Measurements from ENCODE around the gene NDUFA5.

NDUFA5 gene

DNA sequence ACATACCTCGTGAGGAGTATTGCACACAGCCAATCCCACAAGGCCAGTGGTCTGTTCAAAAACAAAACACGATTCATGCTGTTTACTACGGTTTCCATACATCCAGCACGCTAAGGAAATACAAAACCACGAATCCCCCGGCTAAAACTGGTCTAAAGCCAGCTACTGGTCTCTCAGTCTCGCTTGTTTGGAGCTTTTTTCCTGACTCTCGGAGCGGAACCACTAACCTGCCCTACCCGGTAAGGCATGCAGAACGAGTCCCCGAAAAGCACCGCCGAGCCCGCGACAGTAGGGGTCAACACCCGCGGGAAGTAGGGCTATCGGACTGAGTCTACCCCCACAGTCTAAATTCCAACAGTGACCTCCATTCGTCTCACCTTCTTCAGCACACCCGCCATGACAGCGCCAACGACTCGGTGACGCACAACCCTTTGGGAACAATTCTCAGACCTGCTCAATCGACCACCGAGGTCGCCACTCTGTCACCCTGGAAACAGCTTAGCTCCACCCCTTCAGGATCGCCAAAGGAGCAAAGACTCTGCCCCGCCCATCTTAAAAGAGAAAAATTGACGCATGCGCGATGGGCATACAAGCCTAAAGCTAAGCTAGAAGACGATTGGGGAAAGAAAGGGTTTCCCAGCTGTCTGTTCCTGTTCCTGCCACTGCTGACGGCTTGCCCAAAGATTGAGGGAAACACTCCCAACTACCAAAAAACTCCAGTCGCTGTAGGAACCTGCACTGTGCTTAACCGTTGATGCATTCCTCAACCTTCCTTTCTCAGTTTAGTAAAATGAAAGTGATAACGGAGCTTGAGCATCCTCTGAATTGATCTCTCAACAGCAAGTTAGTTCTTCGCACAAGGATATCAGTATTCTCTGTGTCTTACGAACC, at the start of gene NDUFA5:
NDUFA5 (minus strand) TSS at position 421 of the 891 bp plus-strand sequence; CDS start at position 398, 23 bp downstream.
- DNase-seq (ENCODE audit: low read depth): peak; percentile 100

DNA sequence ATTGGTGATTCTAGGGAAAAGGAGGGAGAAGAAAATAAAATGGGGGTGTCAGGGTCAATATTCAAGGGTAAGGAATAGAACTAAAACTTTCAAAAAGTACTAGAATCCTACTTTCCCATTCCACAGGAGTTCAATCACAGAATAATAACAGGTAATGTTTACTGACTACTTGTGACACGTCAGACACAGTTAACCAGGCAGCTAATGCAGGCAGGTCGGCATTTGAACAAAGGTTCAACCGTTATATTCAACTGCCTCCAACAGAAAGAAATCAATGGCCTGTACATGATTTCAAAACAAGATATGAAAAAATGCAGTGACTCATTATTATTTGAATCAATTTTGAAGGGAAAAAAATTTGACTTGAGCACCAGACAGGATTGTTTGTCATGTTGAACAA, 47.1 kb upstream of the NDUFA5 start:
- no peak for DNase-seq (ENCODE audit: low read depth)

GRCh38 chr7:123602648-123603047, 45.0 kb upstream of the NDUFA5 start:
- no peak for DNase-seq (ENCODE audit: low read depth)

GRCh38 chr7:123601530-123601929, 43.9 kb upstream of the NDUFA5 start, which contains the start of gene ASB15:
TSS of gene ASB15 (plus strand) at chr7:123601821. CDS start at chr7:123614503, 12,682 bp downstream.
- no peak for DNase-seq (ENCODE audit: low read depth)

DNA sequence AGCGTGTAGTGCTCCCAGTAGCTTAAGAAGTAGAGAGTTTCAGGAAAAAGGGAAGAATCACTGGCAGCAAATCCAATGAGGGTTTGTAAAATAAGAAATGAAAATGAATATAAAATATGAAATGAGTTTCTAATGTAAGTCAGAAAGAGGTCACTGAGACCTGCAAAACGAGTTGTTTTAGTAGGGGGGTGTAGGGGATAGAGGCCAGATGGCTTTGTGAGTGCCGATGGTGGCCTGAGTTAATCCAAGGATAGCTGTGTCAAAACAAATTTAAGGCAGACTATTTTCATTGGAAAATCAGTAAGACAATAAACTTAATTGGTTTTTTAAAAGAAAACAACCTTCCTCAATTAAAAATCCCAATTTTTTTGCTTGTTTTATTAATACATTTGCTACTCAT, 43.3 kb upstream of the NDUFA5 start:
- DNase-seq (ENCODE audit: low read depth): no peak

- DNase-seq (ENCODE audit: low read depth): no peak
Measured at GRCh38 chr7:123599766-123600165, 42.1 kb upstream of the NDUFA5 start.

DNA sequence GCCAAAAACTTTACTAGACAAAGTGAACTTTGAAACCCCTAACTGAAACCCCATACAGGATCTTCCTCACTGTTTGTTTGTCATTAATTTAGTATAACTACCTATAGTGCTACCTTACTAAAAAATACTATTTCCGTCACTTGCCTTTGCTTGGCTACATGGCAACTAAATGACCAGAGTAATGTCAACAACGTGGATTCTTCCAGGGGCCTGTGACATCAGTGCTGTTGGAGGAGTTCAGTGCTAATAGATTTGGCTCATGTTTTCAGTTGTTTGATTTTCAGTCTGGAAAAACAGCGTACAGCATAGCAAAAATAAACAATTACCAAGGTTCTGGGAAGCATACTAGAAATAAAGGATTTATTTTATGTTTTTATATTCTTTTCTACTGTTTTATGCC, 41.0 kb upstream of the NDUFA5 start:
- no peak for DNase-seq (ENCODE audit: low read depth)

GRCh38 chr7:123594813-123595241, 37.2 kb upstream of the NDUFA5 start:
- DNase-seq (ENCODE audit: low read depth): no peak

- no peak for DNase-seq (ENCODE audit: low read depth)
Measured at GRCh38 chr7:123588376-123588775, 30.8 kb upstream of the NDUFA5 start.

- DNase-seq (ENCODE audit: low read depth): no peak
Measured at GRCh38 chr7:123583821-123584220, 26.2 kb upstream of the NDUFA5 start.

- DNase-seq (ENCODE audit: low read depth): no peak
Measured at GRCh38 chr7:123581162-123581459, 23.5 kb upstream of the NDUFA5 start.

- DNase-seq (ENCODE audit: low read depth): peak; percentile 30
Measured at GRCh38 chr7:123580406-123581161, 23.0 kb upstream of the NDUFA5 start.

DNA sequence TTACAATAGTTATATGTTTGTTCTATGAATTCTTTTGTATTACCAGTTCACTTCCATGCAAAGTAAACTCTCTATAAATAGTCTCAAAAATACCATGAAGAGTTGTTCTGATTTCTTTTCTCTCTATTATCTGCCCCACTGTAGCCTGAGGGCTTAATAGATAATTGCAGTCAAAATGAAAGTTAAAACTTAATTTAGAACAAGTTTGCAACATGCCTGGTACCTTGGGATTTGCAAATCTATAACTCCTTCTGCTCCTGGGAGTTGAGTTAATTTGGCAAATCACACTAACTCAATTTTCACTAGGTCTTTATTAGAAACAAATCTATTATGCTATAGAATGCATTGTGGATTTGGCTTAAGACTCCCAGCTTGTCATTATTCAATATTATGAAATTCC, 21.8 kb upstream of the NDUFA5 start:
- no peak for DNase-seq (ENCODE audit: low read depth)

DNA sequence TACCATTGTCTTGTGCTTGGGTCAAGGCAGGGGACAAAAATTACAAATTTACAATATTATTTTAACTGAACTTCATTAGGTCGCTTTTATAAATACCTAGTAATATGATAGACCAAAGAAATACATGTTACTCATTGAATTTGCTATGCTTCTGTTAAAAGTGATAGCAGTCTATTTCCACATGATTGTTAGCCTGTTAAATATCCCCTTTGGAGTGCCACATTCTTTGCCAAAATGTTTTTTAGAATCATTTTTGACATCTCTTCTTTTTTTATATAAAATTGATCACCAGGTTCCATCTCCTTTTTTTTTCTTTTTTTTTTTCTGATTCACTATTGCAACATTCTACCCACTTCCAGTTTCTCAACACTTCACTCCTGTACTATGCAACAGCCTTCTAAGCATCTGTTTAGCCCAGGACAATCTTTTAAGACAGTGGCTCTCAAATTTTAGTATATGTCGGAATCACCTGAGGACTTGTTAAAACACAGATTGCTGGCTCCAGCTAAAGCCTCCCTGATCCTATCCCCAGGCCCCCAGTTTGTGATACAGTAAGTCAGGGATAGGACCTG, 16.4 kb upstream of the NDUFA5 start:
- no peak for DNase-seq (ENCODE audit: low read depth)

DNA sequence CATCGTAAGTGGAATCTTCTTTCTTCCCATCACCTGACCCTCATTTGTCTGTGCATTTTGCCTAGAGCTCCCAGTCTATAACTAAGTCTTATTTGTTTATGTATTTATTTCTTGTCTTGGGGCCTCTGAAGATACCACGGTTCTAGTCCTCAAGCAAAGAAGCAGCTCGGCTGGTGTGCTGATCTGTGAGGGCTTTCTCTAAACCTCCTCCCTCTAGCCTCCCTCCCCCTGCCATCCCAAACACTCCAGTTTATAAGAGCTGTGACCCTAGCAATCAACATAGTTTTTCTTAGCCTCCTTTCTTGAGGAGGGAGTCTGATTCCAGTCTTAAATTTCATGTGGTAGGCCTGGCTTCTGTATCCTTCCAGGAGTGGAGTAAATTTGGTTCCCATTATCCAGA, 15.7 kb upstream of the NDUFA5 start:
- DNase-seq (ENCODE audit: low read depth): no peak

DNA sequence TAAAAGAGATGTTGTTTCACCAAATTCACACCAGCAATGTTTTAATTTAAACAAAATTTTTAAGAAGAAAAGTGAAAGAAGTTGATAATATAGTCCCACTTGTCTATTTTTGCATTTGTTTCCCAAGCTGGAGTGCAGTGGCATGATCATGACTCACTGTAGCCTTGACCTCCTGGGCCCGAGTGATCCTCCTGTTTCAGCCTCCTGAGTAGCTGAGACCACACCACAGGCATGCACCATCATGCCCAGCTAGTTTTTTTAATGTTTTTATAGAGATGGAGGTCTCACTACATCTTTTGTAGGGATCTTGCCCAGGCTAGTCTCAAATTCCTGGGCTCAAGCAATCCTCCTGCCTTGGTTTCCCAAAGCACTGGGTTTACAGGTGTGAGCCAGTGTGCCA, 14.1 kb upstream of the NDUFA5 start:
- DNase-seq (ENCODE audit: low read depth): no peak

DNA sequence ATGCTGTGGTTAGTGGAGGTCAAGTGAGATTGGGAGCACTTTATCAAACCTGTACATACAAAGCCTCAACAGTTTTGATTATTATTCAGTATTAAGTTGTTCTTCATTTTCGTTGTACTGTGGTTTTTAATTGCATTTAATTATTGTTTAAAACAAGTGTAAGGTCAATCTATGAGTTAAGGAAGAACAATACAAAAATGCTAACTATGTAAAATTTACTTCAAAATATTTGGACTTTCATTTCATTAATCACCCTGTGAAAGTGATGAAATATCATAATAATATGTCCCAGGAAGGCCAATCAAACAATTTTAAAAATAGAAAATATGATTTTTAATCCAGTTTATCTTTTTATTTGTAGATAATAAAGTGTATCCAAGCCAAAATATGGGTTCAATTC, 13.6 kb upstream of the NDUFA5 start:
- DNase-seq (ENCODE audit: low read depth): no peak

GRCh38 chr7:123570390-123571182, 13.0 kb upstream of the NDUFA5 start:
- no peak for DNase-seq (ENCODE audit: low read depth)

DNA sequence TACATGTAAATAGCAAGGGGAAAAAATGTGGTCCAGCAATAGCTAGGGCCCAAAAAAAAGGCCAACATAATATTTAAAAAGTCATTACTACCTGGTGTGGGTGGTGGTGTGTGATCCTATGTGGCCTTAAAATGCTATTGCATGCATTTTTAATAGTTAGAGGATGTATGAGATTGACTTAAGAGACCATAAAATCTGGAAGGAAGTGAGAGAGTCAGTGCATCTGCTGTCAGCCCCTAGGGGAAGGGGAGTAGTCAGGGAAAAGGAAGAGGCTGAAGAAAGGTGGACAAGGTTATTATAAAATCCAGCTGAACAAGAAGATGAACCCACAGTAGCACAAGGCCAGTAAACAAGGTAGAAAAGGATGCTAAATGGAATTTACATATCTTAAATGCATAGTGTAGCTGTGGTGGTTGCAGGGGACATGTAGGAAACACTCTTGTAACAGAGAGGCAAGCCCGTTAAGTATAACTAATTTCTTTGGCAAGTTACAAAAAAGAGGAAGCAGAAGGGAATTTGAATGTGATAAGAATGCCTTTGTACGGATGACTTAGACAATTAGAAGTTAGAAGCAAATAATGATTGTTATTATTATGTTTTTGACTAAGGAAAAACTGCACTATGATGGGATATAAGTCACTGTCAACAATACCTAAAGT, 11.9 kb upstream of the NDUFA5 start:
- no peak for DNase-seq (ENCODE audit: low read depth)

GRCh38 chr7:123562121-123562520, 4.5 kb upstream of the NDUFA5 start:
- no peak for DNase-seq (ENCODE audit: low read depth)

DNA sequence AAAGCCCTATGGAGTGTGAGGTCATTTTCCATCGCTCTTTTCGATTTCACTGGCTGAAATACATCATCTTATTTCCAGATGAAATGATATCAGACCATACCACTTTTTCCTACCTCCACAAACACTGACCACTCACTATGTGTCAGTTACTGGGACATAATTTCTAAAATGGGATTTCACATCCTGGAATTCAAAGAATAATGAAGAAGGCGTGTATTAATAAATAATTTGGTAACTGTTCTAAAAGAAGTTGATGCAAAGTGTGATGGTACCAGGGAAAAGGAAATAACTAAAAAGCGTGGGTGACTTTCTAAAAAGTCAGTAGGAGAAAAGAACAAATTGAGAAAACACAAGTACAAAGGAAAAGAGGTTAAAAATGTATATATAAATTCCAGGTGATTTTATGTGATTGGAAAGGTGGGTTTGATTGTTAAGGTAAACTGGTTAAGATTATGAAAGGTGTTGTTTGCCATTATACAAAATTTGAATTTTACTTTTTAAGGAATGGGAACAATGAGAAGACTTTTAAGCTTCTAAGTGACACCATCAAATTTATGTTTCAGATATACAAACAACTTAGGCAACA, 764 bp upstream of the NDUFA5 start:
- no peak for DNase-seq (ENCODE audit: low read depth)
